ENCODE data around the gene CTSH. TPM values are rescaled to one million over a fixed set of nuclear protein-coding genes. Genes with fewer than 3 reads are reported as not detected.

CTSH gene
- polyA plus RNA-seq (2013, experiment 1 of 2; ENCODE audit: insufficient read length): 6.9 TPM
- 6.3 TPM for polyA plus RNA-seq (2013, experiment 2 of 2; ENCODE audit: insufficient read length)

GRCh38 chr15:78944669-78945407 is at the start of gene CTSH:
Gene CTSH, minus strand, starts transcription at chr15:78945046. Its CDS starts 65 bp downstream, at chr15:78944981.
- DNase-seq: peak; percentile 33

- DNase-seq: no peak
Observed at GRCh38 chr15:78993931-78994530, 49.2 kb upstream of the CTSH start.

- DNase-seq: no peak
Observed at GRCh38 chr15:78993257-78993930, 48.5 kb upstream of the CTSH start.

GRCh38 chr15:78992416-78993256 is 47.8 kb upstream of the CTSH start:
- no peak for DNase-seq

GRCh38 chr15:78991879-78992278 is 47.0 kb upstream of the CTSH start:
- no peak for DNase-seq

GRCh38 chr15:78991476-78991875 is 46.6 kb upstream of the CTSH start:
- DNase-seq: peak; percentile 31

- DNase-seq: no peak
Observed at GRCh38 chr15:78990278-78990677, 45.4 kb upstream of the CTSH start.

GRCh38 chr15:78989701-78990240 is 44.9 kb upstream of the CTSH start:
- DNase-seq: peak; percentile 36

- peak; percentile 98 for DNase-seq
Observed at GRCh38 chr15:78988361-78988911, 43.6 kb upstream of the CTSH start.

- no peak for DNase-seq
Observed at GRCh38 chr15:78987556-78988360, 42.9 kb upstream of the CTSH start.

- DNase-seq: no peak
Observed at GRCh38 chr15:78985859-78986475, 41.1 kb upstream of the CTSH start.

GRCh38 chr15:78984041-78984440 is 39.2 kb upstream of the CTSH start:
- DNase-seq: no peak

- DNase-seq: no peak
Observed at GRCh38 chr15:78983146-78983918, 38.5 kb upstream of the CTSH start.

GRCh38 chr15:78982736-78983135 is 37.9 kb upstream of the CTSH start:
- DNase-seq: no peak

GRCh38 chr15:78981532-78982313 is 36.9 kb upstream of the CTSH start:
- no peak for DNase-seq

GRCh38 chr15:78979456-78980320 is 34.8 kb upstream of the CTSH start:
- peak; percentile 74 for DNase-seq

- DNase-seq: no peak
Observed at GRCh38 chr15:78978601-78979179, 33.8 kb upstream of the CTSH start.

Data from fibroblast of skin of abdomen (primary cell).